OCI-M1 (cell line): ENCODE measurements around the gene LHX8.
A peak's percentile ranks its signal among the peaks of the same experiment; 100 is the strongest.
"Not testable (repeated sequence)": the region's sequence is repeated elsewhere in the genome, so short reads cannot be mapped to it uniquely, and the experiment has no call there.

Experiments used
- DNase-seq: peaks from one replicate; lab custom pipeline; 2025; lab: John Stamatoyannopoulos, UW

Gene LHX8

DNA sequence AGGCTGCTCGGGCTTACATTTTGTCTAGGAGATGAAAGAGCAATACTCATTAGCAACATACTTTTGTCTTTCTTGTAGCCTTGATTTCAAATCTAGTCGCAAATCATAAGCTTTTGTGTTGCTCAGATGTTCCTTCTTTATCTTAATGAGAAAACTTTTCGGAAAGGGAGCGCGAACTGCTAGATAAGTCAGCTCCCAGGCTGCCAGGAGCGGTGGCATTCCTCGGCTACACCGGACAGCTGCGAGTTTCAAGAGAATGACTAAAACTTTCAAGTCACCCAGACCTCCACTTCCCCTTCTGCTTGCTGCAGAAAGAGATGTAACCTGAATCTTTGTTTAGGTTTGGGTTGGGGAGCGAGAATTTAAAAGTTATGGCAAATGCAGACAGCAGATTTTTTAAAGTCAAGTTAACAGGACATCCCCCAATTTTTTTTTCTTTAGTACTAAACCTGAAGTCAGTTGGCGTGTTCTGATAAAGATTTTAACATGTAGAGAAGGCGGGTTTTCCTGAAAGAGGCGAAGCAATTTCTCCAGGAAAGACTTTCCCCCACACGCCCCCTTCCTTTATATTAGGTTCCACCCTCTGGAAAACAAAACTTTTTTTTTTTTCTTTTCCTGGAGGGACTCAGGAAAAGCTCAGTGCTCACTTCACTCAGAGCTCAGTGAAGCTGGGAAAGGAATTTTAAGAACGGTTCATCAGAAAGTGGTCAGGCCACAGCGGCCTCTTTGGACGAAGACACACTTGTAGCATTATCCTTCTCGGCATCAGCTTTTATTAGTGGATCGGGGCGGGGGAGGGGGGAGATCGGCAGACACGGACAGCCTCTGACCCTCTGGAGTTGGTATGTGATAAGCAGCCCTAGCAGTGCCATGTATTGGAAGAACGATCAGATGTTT is at the start of gene LHX8:
Gene LHX8, plus strand, starts transcription at position 639 of the 897 bp plus-strand sequence. CDS start 2,227 bp downstream, outside the sequence.
- peak; percentile 37 for DNase-seq

GRCh38 chr1:75085931-75086330 is 48.3 kb upstream of the LHX8 start:
- DNase-seq, result no peak

DNA sequence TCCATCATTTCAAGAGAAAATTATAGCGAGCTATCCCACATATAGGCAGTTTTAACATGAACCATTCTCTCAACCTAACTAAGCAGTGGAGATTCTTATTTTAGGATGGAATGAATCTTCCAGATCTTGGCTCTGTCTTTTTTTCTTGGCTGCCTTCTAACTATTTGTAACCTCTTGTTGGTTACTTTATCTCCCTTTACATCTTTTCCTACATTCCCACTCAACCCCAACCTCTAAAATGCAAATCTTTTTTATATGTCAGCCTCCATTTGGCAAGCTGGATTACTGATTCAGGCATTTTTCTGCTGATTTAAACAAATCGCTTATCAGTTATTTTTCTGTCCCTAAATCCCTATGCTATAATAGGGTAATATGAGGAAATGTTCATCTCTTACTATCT is 46.9 kb upstream of the LHX8 start:
- DNase-seq, result no peak

- no peak for DNase-seq
Measured at GRCh38 chr1:75092141-75092540, 42.0 kb upstream of the LHX8 start.

- DNase-seq, result no peak
Measured at GRCh38 chr1:75097654-75098053, 36.5 kb upstream of the LHX8 start.

GRCh38 chr1:75099581-75099980 is 34.6 kb upstream of the LHX8 start:
- DNase-seq, result no peak

- peak; percentile 17 for DNase-seq
Measured at GRCh38 chr1:75100481-75101092, 33.6 kb upstream of the LHX8 start.

- not testable (repeated sequence) for DNase-seq
Measured at GRCh38 chr1:75112362-75112951, 21.7 kb upstream of the LHX8 start.

DNA sequence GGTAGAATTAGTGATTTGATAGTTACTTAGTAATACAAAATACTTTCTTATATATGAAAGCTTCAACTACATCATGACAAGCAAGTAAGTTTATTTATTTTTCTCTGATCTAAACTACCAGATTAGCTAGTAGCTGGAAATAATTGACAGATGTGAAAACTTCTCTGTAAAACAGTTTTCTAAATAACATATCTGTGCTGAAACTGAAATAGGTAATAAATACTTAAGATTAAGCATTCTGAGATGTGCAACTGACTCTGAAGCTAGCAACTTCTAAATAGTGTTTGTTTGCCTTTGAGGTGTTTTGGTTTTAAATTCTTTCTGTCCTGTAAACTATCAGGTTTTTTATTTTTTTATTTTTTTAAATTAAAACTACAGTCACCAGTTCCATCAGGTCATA is 18.5 kb upstream of the LHX8 start:
- no peak for DNase-seq

- DNase-seq, result no peak
Measured at GRCh38 chr1:75123756-75124155, 10.4 kb upstream of the LHX8 start.

DNA sequence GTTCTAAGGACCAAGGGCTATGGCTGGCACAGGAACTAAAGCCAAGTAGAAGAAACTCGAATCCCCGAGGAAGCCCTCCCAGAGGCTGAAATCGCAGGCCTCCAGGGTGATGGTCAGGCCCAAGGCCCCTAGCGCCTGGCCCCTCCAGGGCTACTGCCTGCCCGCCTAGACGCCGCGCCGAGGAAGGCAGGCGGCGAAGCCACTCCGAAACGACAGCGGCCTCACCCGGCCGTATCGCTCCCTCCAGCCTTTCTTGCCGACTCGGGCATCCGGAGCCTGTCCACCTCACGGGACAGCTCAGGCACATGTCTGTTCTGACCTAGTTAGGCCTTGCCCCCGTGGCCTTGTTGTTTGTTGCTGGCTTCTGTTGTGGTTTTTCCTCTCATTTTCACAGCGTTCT is 9.7 kb upstream of the LHX8 start:
- DNase-seq, result no peak

DNA sequence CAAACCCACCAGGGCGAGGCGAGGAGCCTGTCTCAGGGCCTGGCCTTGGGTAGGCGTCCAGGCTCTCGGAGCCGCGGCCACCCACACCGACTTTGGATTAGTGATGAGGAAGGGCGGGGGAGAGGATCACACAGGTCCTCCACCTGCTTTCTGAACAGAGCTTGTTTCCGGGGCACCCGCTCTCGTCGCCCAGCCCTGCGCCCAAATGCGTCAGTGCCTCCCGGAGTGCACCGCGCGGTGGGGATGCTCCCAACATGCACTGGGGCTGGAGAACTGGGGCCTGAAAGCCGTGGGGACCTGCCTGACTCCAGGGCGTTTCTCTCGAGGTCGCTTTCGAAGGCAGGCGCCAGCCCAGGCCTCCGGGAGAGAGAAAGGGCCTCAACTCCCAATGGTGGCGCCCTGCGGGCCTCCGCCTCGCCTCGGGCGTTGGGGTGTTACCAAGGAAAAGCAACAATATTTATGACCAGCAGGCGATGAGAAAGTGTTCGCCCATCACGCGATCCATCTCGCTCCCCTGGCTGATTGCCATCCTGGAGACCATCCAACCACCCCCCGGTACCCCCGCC is 8.9 kb upstream of the LHX8 start:
- DNase-seq, result no peak

GRCh38 chr1:75126611-75127101 is 7.5 kb upstream of the LHX8 start:
- no peak for DNase-seq

- DNase-seq, result no peak
Measured at GRCh38 chr1:75127916-75128717, 6.1 kb upstream of the LHX8 start.

DNA sequence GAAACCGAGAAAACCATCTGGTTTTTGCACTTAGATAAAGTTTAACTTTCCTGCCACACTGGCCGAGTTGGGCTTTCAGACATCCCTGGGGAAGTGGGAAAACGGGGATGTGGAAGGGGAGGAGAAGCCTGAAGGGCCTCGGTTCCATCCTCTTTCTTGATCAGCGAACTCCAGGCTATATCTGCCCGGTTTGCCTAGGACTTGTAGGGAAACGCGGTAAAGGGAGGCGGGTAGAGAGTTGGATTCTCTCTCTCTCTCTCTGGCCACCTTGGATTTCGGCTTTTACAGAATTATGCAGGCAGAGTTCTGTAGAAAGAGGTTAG is 4.6 kb upstream of the LHX8 start:
- DNase-seq, result no peak

- no peak for DNase-seq
Measured at GRCh38 chr1:75129983-75130789, 4.0 kb upstream of the LHX8 start.

GRCh38 chr1:75130865-75131564 is 3.2 kb upstream of the LHX8 start:
- no peak for DNase-seq

GRCh38 chr1:75131565-75132241 is 2.5 kb upstream of the LHX8 start:
- DNase-seq, result no peak

DNA sequence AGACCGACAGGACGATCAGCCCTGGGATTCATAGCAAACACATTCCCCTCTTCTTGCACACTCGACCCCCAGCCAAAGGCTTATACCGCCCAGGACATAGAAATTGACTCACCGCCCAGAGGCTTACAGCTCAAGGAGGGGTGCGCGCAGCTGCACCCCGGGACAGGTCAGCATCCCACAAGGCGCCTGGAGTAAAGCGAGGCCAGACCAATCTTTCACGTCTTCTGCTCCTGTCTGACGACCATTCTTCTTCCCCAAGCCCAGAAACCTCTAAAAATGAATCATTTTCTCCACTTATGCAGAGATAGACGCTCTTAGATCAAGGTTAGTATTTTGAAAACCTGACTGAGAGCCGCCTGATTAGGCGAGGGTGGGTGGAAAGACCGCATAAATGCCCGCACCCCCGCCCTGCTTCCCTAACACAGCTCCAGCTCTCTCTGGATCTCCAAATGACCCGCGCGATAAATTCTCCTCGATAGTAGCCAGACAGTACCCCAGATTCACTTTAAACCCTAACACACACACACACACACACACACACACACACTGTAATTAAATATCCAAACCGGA is 1.9 kb upstream of the LHX8 start:
- no peak for DNase-seq
